ENCODE data around the gene KCNK7.
A peak's percentile ranks its signal among the peaks of the same experiment; 100 is the strongest.

Gene KCNK7

GRCh38 chr11:65588199-65589054, 7.2 kb downstream of the KCNK7 start:
- peak overlapping the region; percentile 34 for H3K4me3 ChIP-seq (ENCODE audit: low read depth, low read length)
- DNase-seq (ENCODE audit: low read depth) = peak; percentile 96
- peak; percentile 87 for TF ChIP-seq CTCF (IDR thresholded peaks at IDR 0.05; ENCODE audit: low read depth, low read length, missing control alignments)

- no peak overlapping the region for H3K4me3 ChIP-seq (ENCODE audit: low read depth, low read length)
- no peak for DNase-seq (ENCODE audit: low read depth)
- no peak for TF ChIP-seq CTCF (IDR thresholded peaks at IDR 0.05; ENCODE audit: low read depth, low read length, missing control alignments)
Measured at GRCh38 chr11:65586676-65587075, 8.9 kb downstream of the KCNK7 start.

- no peak for TF ChIP-seq CTCF (IDR thresholded peaks at IDR 0.05; ENCODE audit: low read depth, low read length, missing control alignments)
- DNase-seq (ENCODE audit: low read depth) = no peak
- H3K4me3 ChIP-seq (ENCODE audit: low read depth, low read length) = no peak overlapping the region
Measured at GRCh38 chr11:65586247-65586630, 9.4 kb downstream of the KCNK7 start.

GRCh38 chr11:65585396-65586246, 10.0 kb downstream of the KCNK7 start:
- H3K4me3 ChIP-seq (ENCODE audit: low read depth, low read length) = no peak overlapping the region
- DNase-seq (ENCODE audit: low read depth) = no peak
- TF ChIP-seq CTCF (IDR thresholded peaks at IDR 0.05; ENCODE audit: low read depth, low read length, missing control alignments) = no peak

- no peak for TF ChIP-seq CTCF (IDR thresholded peaks at IDR 0.05; ENCODE audit: low read depth, low read length, missing control alignments)
- no peak overlapping the region for H3K4me3 ChIP-seq (ENCODE audit: low read depth, low read length)
- no peak for DNase-seq (ENCODE audit: low read depth)
Measured at GRCh38 chr11:65584723-65585171, 10.9 kb downstream of the KCNK7 start.

- DNase-seq (ENCODE audit: low read depth) = no peak
- no peak for TF ChIP-seq CTCF (IDR thresholded peaks at IDR 0.05; ENCODE audit: low read depth, low read length, missing control alignments)
- no peak overlapping the region for H3K4me3 ChIP-seq (ENCODE audit: low read depth, low read length)
Measured at GRCh38 chr11:65584106-65584505, 11.5 kb downstream of the KCNK7 start.
